Adrenal gland (tissue), 12 donors: ENCODE data around the gene TRIM69. TPM values are rescaled to one million over a fixed set of nuclear protein-coding genes. Genes with fewer than 3 reads are reported as not detected.
A peak's percentile ranks its signal among the peaks of the same experiment; 100 is the strongest.

ENCODE experiments used
- DNase-seq, 7 donors: peaks; one replicate each; pipeline ENCODE4 v3.0.0-alpha.2; 2019 to 2020
- H3K27ac ChIP-seq, 5 donors: fragments of 200-600 bp; sonication (generic) in 4 of 5; 1 replicate in 3 of 5; 2 replicates in 2 of 5; pipeline versions ENCODE4 v1.5.1 to v1.8.0; 2016 to 2020; ENCODE audit warnings: mild to moderate bottlenecking in 1 of 5
- H3K27me3 ChIP-seq: fragments of 200-600 bp; 2 replicates; pipeline ENCODE4 v1.8.0; 2021
- H3K36me3 ChIP-seq, 2 donors: fragments of 200-600 bp; replicated peaks in 1 of 2; 1 replicate in 1 of 2; 2 replicates in 1 of 2; pipeline versions ENCODE4 v1.5.1 to v1.8.0; 2018 to 2022
- H3K4me1 ChIP-seq, 2 donors: fragments of 200-600 bp; replicated peaks in 1 of 2; 1 replicate in 1 of 2; 2 replicates in 1 of 2; pipeline versions ENCODE4 v1.5.1 to v1.8.0; 2018 to 2021
- H3K4me3 ChIP-seq, 4 donors: fragments of 200-600 bp; sonication (generic) in 3 of 4; one replicate each; pipeline ENCODE4 v1.5.1; 2016 to 2018
- H3K9me3 ChIP-seq, 3 donors: fragments of 200-600 bp; sonication (generic) in 1 of 3; replicated peaks in 1 of 3; 1 replicate in 2 of 3; 2 replicates in 1 of 3; pipeline versions ENCODE4 v1.5.1 to v1.8.0; 2016 to 2021
- CTCF ChIP-seq, 6 experiments: fragments of 450-650 bp in 4 of 6; fragments of 200-600 bp in 2 of 6; sonication (generic) in 1 of 6; IDR thresholded peaks; 1 replicate in 5 of 6; 2 replicates in 1 of 6; pipeline versions ENCODE4 v1.5.1 to v1.8.0; 2016 to 2021; ENCODE audit warnings: antibody characterized with exemption in 6 of 6, mild to moderate bottlenecking in 2 of 6, moderate library complexity in 1 of 6
- POLR2A ChIP-seq, 2 donors: fragments of 450-650 bp; IDR thresholded peaks; one replicate each; pipeline ENCODE4 v1.6.1; 2017; ENCODE audit warnings: antibody characterized with exemption in 2 of 2, mild to moderate bottlenecking in 2 of 2, moderate library complexity in 1 of 2
- WGBS, 4 donors: extraction: QIAGEN DNeasy Blood & Tissue Kit in 2 of 4; methylation state at CpG; one replicate each; pipeline versions ENCODE4 v1.1.5 to v1.1.7; 2013 to 2017; 5-methylcytosine and 5-hydroxymethylcytosine counted together
- intact Hi-C, 2 donors: fragments of 100-400 bp; cut with DNase I; formaldehyde crosslinking; loops; one replicate each; pipeline versions ENCODE4 v1.14.1 to v1.15.0; 2022 to 2023
- polyA plus RNA-seq, 3 donors: library from polyadenylated mRNA; stranded (reverse); fragments of 200-250 nt in 2 of 3; fragments of 350-450 nt in 1 of 3; fragmentation: Illumina TruSeq in 1 of 3; extraction: RNeasy Lipid Tissue Mini Kit (QIAGEN cat#74804) in 1 of 3; gene quantifications; one replicate each; pipeline ENCODE4 v1.2.3, GENCODE V29; 2013 to 2014
- total RNA-seq, 9 donors: library from RNA; depleted of rRNA in 4 of 9; stranded (reverse); fragments of >200 nt in 4 of 9; fragments of 120-200 nt in 1 of 9; fragmentation: NEBNext Ultra II Directional in 1 of 9; extraction: Animal tissue kit (Norgen Biotek cat#: 25700) in 1 of 9; gene quantifications; one replicate each; pipeline versions ENCODE4 v1.1.0 to v1.2.4, GENCODE V29; 2013 to 2023
- donor health status: healthy with polysubstance abuse.
- donor health status: Bipolar disorder and iron deficiency.
- donor health status: DM: yes; HTN: yes; CAD: no.
- donor health status: DM: no; HTN: no; CAD: no.
- donor health status: DM: no; HTN: no; CAD: no.
- donor health status: DM: yes; HTN: yes; CAD: no.

Gene TRIM69
- total and polyA plus RNA-seq, 12 donors, result 7.2 to 38.8 (median 18.3) TPM

GRCh38 chr15:44711096-44711742 is 25.1 kb upstream of the TRIM69 start, which contains the start of the genes B2M and PATL2:
Gene B2M (plus strand): TSS chr15:44711517. CDS start chr15:44711547, 30 bp downstream.
Gene PATL2 (minus strand): TSS chr15:44711323. CDS start chr15:44676490, 34,833 bp downstream.
- no peaks in the 10 kb centered on the region for H3K27me3 ChIP-seq
- intact Hi-C loops, result no loop called here
- peaks cover 5 to 38% of the 10 kb centered on the region in 2 donors for H3K4me1 ChIP-seq

GRCh38 chr15:44711743-44712345 is 24.5 kb upstream of the TRIM69 start:
- Histone ChIP-seq H3K36me3 (peaks cover 0 to 19% of the 10 kb centered on the region in 2 donors), H3K27ac (peak overlapping the region; percentile 97 to 99 (median 99)), H3K4me1 (peaks cover 5 to 44% of the 10 kb centered on the region in 2 donors), H3K27me3 (no peaks in the 10 kb centered on the region), H3K9me3 (no peaks in the 10 kb centered on the region), H3K4me3 (peak overlapping the region; percentile 73 to 98 (median 94))
- WGBS, 4 donors, result 0 to 1% (median 1%) methylated on average over 7 to 46 of the region's 46 CpGs
- intact Hi-C loops, result no loop called here
- DNase-seq, result peak in 6 of 7 donors; percentile 46 to 73 (median 58)
- TF ChIP-seq POLR2A (IDR thresholded peaks at IDR 0.05), result no peak
- TF ChIP-seq CTCF (IDR thresholded peaks at IDR 0.05), result no peak

More at GRCh38 chr15:44711096-44711742, 25.1 kb upstream of the TRIM69 start, which contains the start of the genes B2M and PATL2:
- DNase-seq, result peak; percentile 95 to 99 (median 96)
- Histone ChIP-seq H3K36me3 (peaks cover 0 to 13% of the 10 kb centered on the region in 2 donors), H3K27ac (peak within 1 kb of the TSS; percentile 97 to 99 (median 99)), H3K9me3 (no peaks in the 10 kb centered on the region), H3K4me3 (peak within 1 kb of the TSS; percentile 73 to 98 (median 94))
- TF ChIP-seq POLR2A (IDR thresholded peaks at IDR 0.05) (peak; percentile 99 to 100), CTCF (IDR thresholded peaks at IDR 0.05) (peak in 1 of 6 experiments; percentile 0)
- 0 to 1% (median 1%) methylated on average over 17 to 37 of the region's 37 CpGs for WGBS, 4 donors

GRCh38 chr15:44712346-44713005 is 23.9 kb upstream of the TRIM69 start:
- WGBS, 4 donors, result 2 to 9% (median 7%) methylated on average over 23 to 24 of the region's 24 CpGs
- Histone ChIP-seq H3K4me3 (peak overlapping the region in 3 of 4 donors; percentile 92 to 98 (median 96)), H3K27ac (peak overlapping the region; percentile 97 to 99 (median 99)), H3K36me3 (peaks cover 0 to 25% of the 10 kb centered on the region in 2 donors), H3K27me3 (no peaks in the 10 kb centered on the region), H3K4me1 (peaks cover 5 to 47% of the 10 kb centered on the region in 2 donors), H3K9me3 (no peaks in the 10 kb centered on the region)
- intact Hi-C loops, result no loop called here
- peak; percentile 66 to 85 (median 80) for DNase-seq
- TF ChIP-seq POLR2A (IDR thresholded peaks at IDR 0.05) (peak in 1 of 2 donors; percentile 28), CTCF (IDR thresholded peaks at IDR 0.05) (no peak)
